ENCODE results near the gene SRRM2.

- no peak for TF ChIP-seq POLR2AphosphoS5 (IDR thresholded peaks at IDR 0.05)
- no peak for TF ChIP-seq POLR2A (IDR thresholded peaks at IDR 0.05)
- TF ChIP-seq, protein P1, sequence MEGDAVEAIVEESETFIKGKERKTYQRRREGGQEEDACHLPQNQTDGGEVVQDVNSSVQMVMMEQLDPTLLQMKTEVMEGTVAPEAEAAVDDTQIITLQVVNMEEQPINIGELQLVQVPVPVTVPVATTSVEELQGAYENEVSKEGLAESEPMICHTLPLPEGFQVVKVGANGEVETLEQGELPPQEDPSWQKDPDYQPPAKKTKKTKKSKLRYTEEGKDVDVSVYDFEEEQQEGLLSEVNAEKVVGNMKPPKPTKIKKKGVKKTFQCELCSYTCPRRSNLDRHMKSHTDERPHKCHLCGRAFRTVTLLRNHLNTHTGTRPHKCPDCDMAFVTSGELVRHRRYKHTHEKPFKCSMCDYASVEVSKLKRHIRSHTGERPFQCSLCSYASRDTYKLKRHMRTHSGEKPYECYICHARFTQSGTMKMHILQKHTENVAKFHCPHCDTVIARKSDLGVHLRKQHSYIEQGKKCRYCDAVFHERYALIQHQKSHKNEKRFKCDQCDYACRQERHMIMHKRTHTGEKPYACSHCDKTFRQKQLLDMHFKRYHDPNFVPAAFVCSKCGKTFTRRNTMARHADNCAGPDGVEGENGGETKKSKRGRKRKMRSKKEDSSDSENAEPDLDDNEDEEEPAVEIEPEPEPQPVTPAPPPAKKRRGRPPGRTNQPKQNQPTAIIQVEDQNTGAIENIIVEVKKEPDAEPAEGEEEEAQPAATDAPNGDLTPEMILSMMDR (IDR thresholded peaks at IDR 0.05), result no peak
Measured at GRCh38 chr16:2775131-2775716, 22.8 kb downstream of the SRRM2 start.

Measured in transverse colon (tissue), 4 donors.